ENCODE measurements around the gene ANTXRL.
"Not testable (repeated sequence)": the region's sequence is repeated elsewhere in the genome, so short reads cannot be mapped to it uniquely, and the experiment has no call there.

Gene ANTXRL

GRCh38 chr10:46277840-46278239, 9.0 kb upstream of the ANTXRL start:
- no peak for DNase-seq

- DNase-seq: not testable (repeated sequence)
Measured at GRCh38 chr10:46282421-46282831, 4.4 kb upstream of the ANTXRL start.

GRCh38 chr10:46282842-46283574, 3.8 kb upstream of the ANTXRL start:
- DNase-seq: peak; percentile 77

- no peak for DNase-seq
Measured at GRCh38 chr10:46283580-46284285, 3.1 kb upstream of the ANTXRL start.

GRCh38 chr10:46284286-46285229, 2.2 kb upstream of the ANTXRL start:
- DNase-seq: peak; percentile 85

GRCh38 chr10:46285300-46285699, 1.5 kb upstream of the ANTXRL start:
- no peak for DNase-seq

- no peak for DNase-seq
Measured at GRCh38 chr10:46285966-46286620, 704 bp upstream of the ANTXRL start.

- DNase-seq: no peak
Measured at GRCh38 chr10:46287846-46288477, 1.2 kb downstream of the ANTXRL start.

GRCh38 chr10:46288601-46289206, 1.9 kb downstream of the ANTXRL start:
- no peak for DNase-seq

GRCh38 chr10:46289209-46289810, 2.5 kb downstream of the ANTXRL start:
- no peak for DNase-seq

GRCh38 chr10:46290101-46290886, 3.5 kb downstream of the ANTXRL start:
- no peak for DNase-seq

GRCh38 chr10:46291817-46292572, 5.2 kb downstream of the ANTXRL start:
- no peak for DNase-seq

- no peak for DNase-seq
Measured at GRCh38 chr10:46292573-46293023, 5.8 kb downstream of the ANTXRL start.

- DNase-seq: no peak
Measured at GRCh38 chr10:46293228-46293627, 6.4 kb downstream of the ANTXRL start.

GRCh38 chr10:46293832-46294640, 7.2 kb downstream of the ANTXRL start:
- no peak for DNase-seq

- no peak for DNase-seq
Measured at GRCh38 chr10:46294641-46295220, 7.9 kb downstream of the ANTXRL start.

- DNase-seq: not testable (repeated sequence)
Measured at GRCh38 chr10:46295350-46296010, 8.7 kb downstream of the ANTXRL start.

- DNase-seq: not testable (repeated sequence)
Measured at GRCh38 chr10:46296086-46296485, 9.3 kb downstream of the ANTXRL start.
